Urinary bladder (tissue), 4 donors: Measurements from ENCODE around the gene ADRA2B. TPM values are rescaled to one million over a fixed set of nuclear protein-coding genes. Genes with fewer than 3 reads are reported as not detected.
A peak's percentile ranks its signal among the peaks of the same experiment; 100 is the strongest.

Source experiments
- DNase-seq: peaks from one replicate; pipeline ENCODE4 v3.0.0-alpha.2; 2015; ENCODE audit errors: extremely low spot score
- H3K27ac ChIP-seq: one replicate; pipeline ENCODE4 v1.5.1; 2013; ENCODE audit warnings: low read depth, mild to moderate bottlenecking, moderate library complexity
- H3K36me3 ChIP-seq: one replicate; pipeline ENCODE4 v1.6.1; 2013; ENCODE audit warnings: mild to moderate bottlenecking, moderate library complexity; ENCODE audit not compliant: insufficient read depth
- H3K4me1 ChIP-seq: one replicate; pipeline ENCODE4 v1.6.1; 2013; ENCODE audit warnings: mild to moderate bottlenecking, moderate library complexity; ENCODE audit not compliant: insufficient read depth
- H3K4me3 ChIP-seq: one replicate; pipeline ENCODE4 v1.5.1; 2013; ENCODE audit warnings: low read depth, low read length
- WGBS: extraction: QIAGEN DNeasy Blood & Tissue Kit; methylation state at CpG from one replicate; pipeline ENCODE4 v1.1.7; 2013; 5-methylcytosine and 5-hydroxymethylcytosine counted together
- polyA plus RNA-seq: library from polyadenylated mRNA; stranded (reverse); fragments of 200-250 nt; gene quantifications from one replicate; pipeline ENCODE4 v1.2.3, GENCODE V29; 2013
- total RNA-seq: library from RNA; depleted of rRNA; stranded (reverse); fragments of >200 nt; gene quantifications from one replicate; pipeline ENCODE4 v1.2.3, GENCODE V29; 2014
- donor health status: healthy with polysubstance abuse.
- donor health status: healthy.

The ADRA2B gene
- total and polyA plus RNA-seq, 2 donors = 1.2 to 1.6 TPM

- Histone ChIP-seq H3K27ac (no peak overlapping the region), H3K36me3 (no peaks in the 10 kb centered on the region), H3K4me1 (no peaks in the 10 kb centered on the region), H3K4me3 (no peak overlapping the region)
- DNase-seq = no peak
- 82% methylated on average over 1 of the region's 1 CpG for WGBS
Observed at GRCh38 chr2:96123290-96123689, 6.9 kb upstream of the ADRA2B start.

- Histone ChIP-seq H3K4me3 (no peak overlapping the region), H3K4me1 (no peaks in the 10 kb centered on the region), H3K27ac (no peak overlapping the region), H3K36me3 (no peaks in the 10 kb centered on the region)
- no peak for DNase-seq
- WGBS = 77% methylated on average over 5 of the region's 5 CpGs
Observed at GRCh38 chr2:96122391-96122790, 6.0 kb upstream of the ADRA2B start.

- no peak for DNase-seq
- Histone ChIP-seq H3K27ac (no peak overlapping the region), H3K4me1 (no peaks in the 10 kb centered on the region), H3K36me3 (no peaks in the 10 kb centered on the region), H3K4me3 (no peak overlapping the region)
- WGBS = 92% methylated on average over 4 of the region's 4 CpGs
Observed at GRCh38 chr2:96121414-96121813, 5.0 kb upstream of the ADRA2B start.

GRCh38 chr2:96120991-96121390 lies 4.6 kb upstream of the ADRA2B start:
- Histone ChIP-seq H3K4me1 (no peaks in the 10 kb centered on the region), H3K27ac (no peak overlapping the region), H3K4me3 (no peak overlapping the region), H3K36me3 (no peaks in the 10 kb centered on the region)
- no peak for DNase-seq
- 64% methylated on average over 7 of the region's 7 CpGs for WGBS

- DNase-seq = no peak
Observed at GRCh38 chr2:96120091-96120720, 3.8 kb upstream of the ADRA2B start.

GRCh38 chr2:96119389-96119751 lies 3.0 kb upstream of the ADRA2B start:
- 93% methylated on average over 5 of the region's 5 CpGs for WGBS
- Histone ChIP-seq H3K4me3 (no peak overlapping the region), H3K36me3 (no peaks in the 10 kb centered on the region), H3K4me1 (no peaks in the 10 kb centered on the region), H3K27ac (no peak overlapping the region)
- no peak for DNase-seq

More at GRCh38 chr2:96120091-96120720, 3.8 kb upstream of the ADRA2B start:
- no peak overlapping the region for H3K27ac ChIP-seq
- WGBS = 38% methylated on average over 11 of the region's 11 CpGs
- no peaks in the 10 kb centered on the region for H3K36me3 ChIP-seq
- no peaks in the 10 kb centered on the region for H3K4me1 ChIP-seq
- H3K4me3 ChIP-seq = no peak overlapping the region

GRCh38 chr2:96118698-96119388 lies 2.5 kb upstream of the ADRA2B start:
- Histone ChIP-seq H3K27ac (no peak overlapping the region), H3K36me3 (no peaks in the 10 kb centered on the region), H3K4me1 (no peaks in the 10 kb centered on the region), H3K4me3 (no peak overlapping the region)
- 90% methylated on average over 13 of the region's 13 CpGs for WGBS
- no peak for DNase-seq

GRCh38 chr2:96117701-96118588 lies 1.6 kb upstream of the ADRA2B start:
- WGBS = 47% methylated on average over 17 of the region's 17 CpGs
- no peaks in the 10 kb centered on the region for H3K36me3 ChIP-seq
- H3K4me3 ChIP-seq = no peak overlapping the region
- no peak overlapping the region for H3K27ac ChIP-seq
- H3K4me1 ChIP-seq = no peaks in the 10 kb centered on the region
- DNase-seq = no peak

- H3K36me3 ChIP-seq = no peaks in the 10 kb centered on the region
- H3K27ac ChIP-seq = no peak overlapping the region
- 2% methylated on average over 62 of the region's 62 CpGs for WGBS
- no peak for DNase-seq
- H3K4me1 ChIP-seq = no peaks in the 10 kb centered on the region
- H3K4me3 ChIP-seq = peak overlapping the region; percentile 51
Observed at GRCh38 chr2:96116879-96117533, 635 bp upstream of the ADRA2B start.

- 38% methylated on average over 77 of the region's 77 CpGs for WGBS
- no peak overlapping the region for H3K27ac ChIP-seq
- no peaks in the 10 kb centered on the region for H3K36me3 ChIP-seq
- peak overlapping the region; percentile 51 for H3K4me3 ChIP-seq
- no peaks in the 10 kb centered on the region for H3K4me1 ChIP-seq
- no peak for DNase-seq
Observed at GRCh38 chr2:96115631-96116423, 544 bp downstream of the ADRA2B start.

GRCh38 chr2:96114903-96115581 lies 1.3 kb downstream of the ADRA2B start:
- 94% methylated on average over 24 of the region's 24 CpGs for WGBS
- Histone ChIP-seq H3K4me3 (no peak overlapping the region), H3K27ac (no peak overlapping the region), H3K36me3 (no peaks in the 10 kb centered on the region), H3K4me1 (no peaks in the 10 kb centered on the region)
- DNase-seq = no peak

- no peak overlapping the region for H3K4me3 ChIP-seq
- WGBS = 90% methylated on average over 13 of the region's 13 CpGs
- no peak for DNase-seq
- no peak overlapping the region for H3K27ac ChIP-seq
- H3K36me3 ChIP-seq = no peaks in the 10 kb centered on the region
- no peaks in the 10 kb centered on the region for H3K4me1 ChIP-seq
Observed at GRCh38 chr2:96114546-96114902, 1.8 kb downstream of the ADRA2B start.
